HG03159 (cell line): ENCODE results near the gene ZDHHC14.

Source experiments
- ATAC-seq: cut with Tn5 transposase; IDR thresholded peaks from one replicate; pipeline ENCODE4 v1.9.1; 2021; ENCODE audit warnings: mild to moderate bottlenecking, moderate library complexity; ENCODE audit not compliant: unreplicated experiment

ZDHHC14 gene

GRCh38 chr6:157513619-157514485, 132.9 kb downstream of the ZDHHC14 start:
- ATAC-seq = no peak

- ATAC-seq = no peak
Measured at GRCh38 chr6:157514659-157515496, 133.9 kb downstream of the ZDHHC14 start.

GRCh38 chr6:157516319-157517026, 135.5 kb downstream of the ZDHHC14 start:
- no peak for ATAC-seq

- no peak for ATAC-seq
Measured at GRCh38 chr6:157517601-157518359, 136.8 kb downstream of the ZDHHC14 start.

GRCh38 chr6:157518397-157519250, 137.6 kb downstream of the ZDHHC14 start:
- no peak for ATAC-seq

- no peak for ATAC-seq
Measured at GRCh38 chr6:157519255-157520116, 138.5 kb downstream of the ZDHHC14 start.

- ATAC-seq = no peak
Measured at GRCh38 chr6:157520117-157520406, 139.1 kb downstream of the ZDHHC14 start.

GRCh38 chr6:157520596-157521361, 139.8 kb downstream of the ZDHHC14 start:
- ATAC-seq = no peak

GRCh38 chr6:157521362-157522335, 140.7 kb downstream of the ZDHHC14 start:
- no peak for ATAC-seq

- ATAC-seq = no peak
Measured at GRCh38 chr6:157522472-157522871, 141.5 kb downstream of the ZDHHC14 start.

GRCh38 chr6:157524735-157525134, 143.7 kb downstream of the ZDHHC14 start:
- no peak for ATAC-seq

GRCh38 chr6:157525292-157525889, 144.4 kb downstream of the ZDHHC14 start:
- no peak for ATAC-seq

GRCh38 chr6:157525918-157526425, 145.0 kb downstream of the ZDHHC14 start:
- ATAC-seq = no peak

- peak; percentile 84 for ATAC-seq
Measured at GRCh38 chr6:157527471-157527907, 146.5 kb downstream of the ZDHHC14 start.

GRCh38 chr6:157528931-157529653, 148.1 kb downstream of the ZDHHC14 start:
- no peak for ATAC-seq

GRCh38 chr6:157529654-157530039, 148.7 kb downstream of the ZDHHC14 start:
- ATAC-seq = no peak
